Stimulated activated CD4-positive, alpha-beta T cell treated with anti-CD3 and anti-CD28 coated beads, Interleukin-2, amount 100 ng/mL, for 4 hours (primary cell): ENCODE results near the gene ABTB1.
"Not testable (repeated sequence)": the region's sequence is repeated elsewhere in the genome, so short reads cannot be mapped to it uniquely, and the experiment has no call there.

Source experiments
- DNase-seq: peaks from one replicate; pipeline ENCODE4 v3.0.0-alpha.2; 2020; ENCODE audit warnings: low read depth

Gene ABTB1

DNA sequence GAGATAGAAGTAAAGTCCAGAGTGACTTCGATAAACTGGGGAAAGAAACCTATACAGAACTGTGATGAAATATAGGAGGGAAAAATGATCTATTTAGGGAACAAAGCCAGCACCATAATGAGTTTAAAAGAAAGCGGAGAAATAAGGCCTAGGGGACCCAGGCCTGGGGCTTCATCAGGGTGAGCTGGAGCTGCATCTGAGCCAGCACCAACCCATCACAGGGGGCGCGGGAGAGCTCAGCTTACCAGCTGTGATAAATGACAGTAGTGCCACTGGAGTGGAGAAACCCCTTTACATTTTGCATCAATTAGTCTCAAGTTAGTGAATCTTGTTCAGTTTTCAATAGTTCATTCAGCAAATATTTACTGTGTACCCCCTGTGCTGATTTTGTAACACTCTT lies 22.5 kb upstream of the ABTB1 start:
- DNase-seq, result no peak

DNA sequence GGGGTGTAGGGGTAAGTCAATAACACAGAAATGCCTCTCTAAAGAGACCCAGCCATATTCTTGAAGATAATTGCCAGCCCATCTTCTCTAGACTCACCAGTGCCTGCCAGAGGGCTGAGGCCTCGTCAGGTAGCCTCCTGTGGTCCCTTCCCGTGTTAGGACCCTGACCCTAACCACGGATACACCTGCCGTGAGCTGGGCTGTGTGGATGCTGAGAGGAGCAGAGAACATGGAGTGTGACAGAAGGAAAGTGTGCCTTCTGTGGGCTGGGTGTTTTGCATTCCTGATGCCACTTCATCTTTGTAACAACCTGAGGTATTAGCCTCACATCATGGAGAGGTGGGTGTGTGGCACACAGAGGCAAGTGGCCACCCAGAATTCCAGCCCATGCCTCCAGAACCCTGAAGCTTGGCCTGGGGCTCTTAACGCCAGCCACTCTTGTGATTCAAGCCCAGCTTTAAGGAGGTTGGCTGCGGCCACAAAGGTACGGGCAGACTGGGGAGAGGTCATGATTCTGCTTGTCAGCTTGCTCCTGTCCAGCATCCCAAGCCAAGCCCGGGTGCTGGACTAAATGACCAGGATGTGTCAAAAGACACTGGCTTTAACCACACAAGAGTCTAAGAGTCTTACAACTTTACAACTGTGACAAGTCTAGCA lies 21.1 kb upstream of the ABTB1 start:
- no peak for DNase-seq

DNA sequence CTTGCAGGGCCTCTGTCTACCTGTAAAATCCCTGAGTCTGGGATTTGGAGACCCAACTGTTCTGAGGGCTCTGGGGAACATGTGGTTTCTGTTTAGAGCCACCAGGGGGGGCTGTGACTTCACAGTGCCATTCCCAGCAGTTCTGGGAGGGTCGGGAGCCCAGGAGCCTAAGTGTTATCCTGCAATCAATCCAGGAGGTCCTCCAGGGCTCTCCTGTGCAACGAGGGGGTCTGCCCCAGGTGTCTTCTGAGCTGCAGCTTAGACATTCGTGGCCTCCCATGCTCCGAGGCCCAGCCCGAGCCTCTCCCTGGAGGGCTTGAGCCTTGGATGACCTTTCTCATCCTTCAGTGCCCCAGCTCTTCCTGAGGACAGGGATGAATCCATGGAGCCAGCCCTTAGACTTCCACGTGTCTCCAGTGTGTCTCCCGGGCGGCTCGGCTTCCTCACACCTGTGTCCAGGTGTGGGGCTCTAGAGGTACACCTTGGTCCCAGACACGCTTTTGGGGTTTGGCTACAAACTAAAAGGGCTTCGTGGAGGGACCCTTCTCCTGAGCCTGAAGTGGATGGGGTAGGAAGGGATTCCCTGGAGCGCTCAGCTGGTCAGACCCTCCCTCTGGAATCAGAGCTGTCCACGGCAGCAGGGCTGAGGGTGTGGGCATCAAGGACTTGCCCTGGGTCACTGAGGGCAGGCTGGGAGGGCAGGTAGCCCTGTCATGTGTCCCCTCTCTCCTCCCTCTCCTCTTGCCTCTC lies 20.3 kb upstream of the ABTB1 start:
- DNase-seq, result peak; percentile 12

DNA sequence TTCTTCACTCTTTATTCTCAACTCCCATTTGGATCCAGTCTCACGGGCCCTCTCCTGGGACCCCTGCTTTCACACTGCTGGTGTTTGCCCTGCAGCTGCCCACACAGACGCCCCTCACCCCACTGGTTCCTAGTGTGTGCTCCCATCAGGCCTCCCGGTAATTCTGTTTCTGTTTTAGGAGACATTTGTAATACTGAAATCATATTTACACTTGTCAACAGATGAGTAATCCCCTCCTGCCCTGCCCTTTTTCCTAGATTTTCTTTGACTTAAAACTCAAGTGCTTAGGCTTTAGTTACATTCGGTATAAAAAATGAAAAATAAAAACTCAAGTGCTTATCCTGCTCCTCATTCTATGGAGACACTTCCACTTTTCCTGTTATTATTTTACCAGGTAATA lies 18.4 kb upstream of the ABTB1 start:
- DNase-seq, result no peak

DNA sequence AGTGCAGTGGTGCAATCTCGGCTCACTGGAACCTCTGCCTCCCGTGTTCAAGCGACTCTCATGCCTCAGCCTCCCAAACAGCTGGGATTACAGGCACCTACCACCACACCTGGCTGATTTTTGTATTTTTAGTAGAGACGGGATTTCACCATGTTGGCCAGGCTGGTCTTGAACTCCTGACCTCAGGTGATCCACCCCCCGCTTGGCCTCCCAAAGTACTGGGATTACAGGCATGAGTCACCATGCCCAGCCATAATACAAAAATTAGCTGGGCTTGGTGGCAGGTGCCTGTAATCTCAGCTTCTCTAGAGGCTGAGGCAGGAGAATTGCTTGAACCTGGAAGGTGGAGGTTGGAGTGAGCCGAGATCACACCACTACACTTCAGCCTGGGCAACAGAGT lies 17.8 kb upstream of the ABTB1 start:
- not testable (repeated sequence) for DNase-seq

DNA sequence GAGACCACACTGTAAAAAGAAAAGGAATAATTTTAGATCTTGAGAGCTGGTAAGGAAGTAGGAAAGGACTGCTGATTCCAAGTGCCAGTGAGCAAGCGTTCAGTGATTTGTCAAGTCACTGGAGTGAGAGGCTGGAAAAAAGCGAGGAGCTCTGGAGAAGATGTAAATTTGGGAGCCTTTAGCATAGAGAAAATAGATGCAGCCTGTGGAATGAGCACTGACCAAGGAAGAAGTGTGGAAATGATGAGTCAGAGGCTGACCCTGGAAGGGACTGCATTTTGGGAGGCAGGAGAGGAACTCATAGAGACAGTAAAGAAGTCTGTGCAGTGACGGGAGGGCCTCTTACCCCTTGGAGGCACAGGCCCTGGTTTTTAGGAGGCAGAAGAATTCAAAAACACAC lies 17.1 kb upstream of the ABTB1 start:
- no peak for DNase-seq

DNA sequence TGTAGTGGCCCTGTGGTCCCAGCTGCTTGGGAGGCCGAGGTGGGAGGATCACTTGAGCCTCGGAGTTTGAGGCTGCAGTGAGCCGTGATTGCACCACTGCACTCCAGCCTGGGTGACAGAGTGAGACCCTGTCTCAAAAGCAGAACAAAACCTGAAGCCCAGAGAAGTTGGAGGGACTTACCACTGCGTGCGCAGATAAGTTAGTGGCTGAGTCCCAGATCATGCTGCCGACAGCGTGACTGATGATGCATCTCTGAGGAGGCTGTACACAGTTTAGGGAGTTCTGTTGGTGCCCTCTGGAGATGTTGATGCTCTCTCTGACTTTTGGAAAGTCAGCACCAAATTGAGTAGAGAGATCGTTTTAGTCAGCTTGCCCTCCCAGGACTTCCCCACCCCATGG lies 15.8 kb upstream of the ABTB1 start:
- no peak for DNase-seq

DNA sequence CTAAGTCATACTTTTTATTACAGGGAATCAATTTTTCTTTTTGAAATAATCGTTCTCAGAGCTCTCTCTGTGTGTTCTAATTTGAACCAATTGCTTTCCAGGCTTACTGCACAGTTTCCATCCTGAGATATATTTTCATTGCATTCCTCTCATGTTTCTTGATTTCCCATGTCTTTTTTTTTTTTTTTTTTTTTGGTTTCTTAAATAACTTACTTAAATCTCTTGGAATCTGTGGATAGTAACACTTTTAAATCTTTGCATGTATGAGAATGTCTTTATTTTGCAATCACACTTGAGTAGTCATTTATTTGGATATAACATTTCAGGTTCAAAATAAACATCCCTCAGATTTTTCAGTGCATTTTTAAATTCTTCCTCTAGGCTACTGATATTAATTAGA lies 14.5 kb upstream of the ABTB1 start:
- no peak for DNase-seq

DNA sequence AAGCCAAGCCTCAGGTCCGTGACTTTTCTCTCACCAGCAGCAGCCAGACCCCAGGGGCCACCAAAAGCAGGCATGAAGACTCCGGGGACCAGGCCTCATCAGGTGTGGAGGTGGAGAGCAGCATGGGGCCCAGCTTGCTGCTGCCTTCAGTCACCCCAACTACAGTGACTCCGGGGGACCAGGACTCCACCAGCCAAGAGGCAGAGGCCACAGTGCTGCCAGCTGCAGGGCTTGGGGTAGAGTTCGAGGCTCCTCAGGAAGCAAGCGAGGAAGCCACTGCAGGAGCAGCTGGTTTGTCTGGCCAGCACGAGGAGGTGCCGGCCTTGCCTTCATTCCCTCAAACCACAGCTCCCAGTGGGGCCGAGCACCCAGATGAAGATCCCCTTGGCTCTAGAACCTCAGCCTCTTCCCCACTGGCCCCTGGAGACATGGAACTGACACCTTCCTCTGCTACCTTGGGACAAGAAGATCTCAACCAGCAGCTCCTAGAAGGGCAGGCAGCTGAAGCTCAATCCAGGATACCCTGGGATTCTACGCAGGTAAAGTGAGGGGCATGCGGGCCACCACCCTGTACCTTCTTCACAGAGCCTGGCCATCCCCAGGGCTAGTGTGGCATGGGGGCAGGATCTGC lies 12.0 kb upstream of the ABTB1 start:
- no peak for DNase-seq

DNA sequence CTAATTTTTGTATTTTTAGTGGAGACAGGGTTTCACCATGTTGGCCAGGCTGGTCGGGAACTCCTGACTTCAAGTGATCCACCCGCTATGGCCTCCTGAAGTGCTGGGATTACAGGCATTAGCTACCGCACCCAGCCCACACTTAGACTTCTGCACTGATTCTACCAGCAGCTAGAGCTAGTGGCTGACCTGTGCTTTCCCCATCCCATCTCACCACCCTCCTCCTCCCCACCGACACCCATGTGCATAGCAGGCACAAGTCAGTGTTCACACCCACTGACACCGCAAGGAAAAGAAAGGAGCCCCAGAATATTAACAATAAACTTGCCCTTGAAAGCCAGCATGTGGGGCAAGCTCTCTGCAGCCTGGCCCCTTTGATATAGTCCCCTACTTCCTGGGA lies 11.2 kb upstream of the ABTB1 start:
- no peak for DNase-seq

DNA sequence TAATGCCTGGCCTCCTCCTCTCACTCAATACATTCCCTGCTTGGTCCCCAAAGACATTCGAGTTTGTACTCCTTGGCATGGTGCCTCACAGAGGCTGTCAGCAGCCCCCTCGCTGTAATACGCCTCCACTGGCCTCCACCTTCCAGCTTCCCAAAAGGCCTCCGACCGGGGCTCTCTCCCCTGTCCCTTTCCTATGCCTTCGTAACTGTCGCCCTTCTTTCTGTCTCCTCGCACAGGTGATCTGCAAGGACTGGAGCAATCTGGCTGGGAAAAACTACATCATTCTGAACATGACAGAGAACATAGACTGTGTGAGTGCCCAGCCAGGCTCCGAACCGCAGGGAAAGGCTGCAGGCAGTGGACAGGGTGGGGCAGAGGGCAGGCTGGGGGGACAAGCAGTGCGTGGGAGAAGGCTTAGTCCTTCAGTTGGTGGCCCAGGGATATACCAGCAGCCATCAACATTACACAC lies 10.7 kb upstream of the ABTB1 start:
- no peak for DNase-seq

DNA sequence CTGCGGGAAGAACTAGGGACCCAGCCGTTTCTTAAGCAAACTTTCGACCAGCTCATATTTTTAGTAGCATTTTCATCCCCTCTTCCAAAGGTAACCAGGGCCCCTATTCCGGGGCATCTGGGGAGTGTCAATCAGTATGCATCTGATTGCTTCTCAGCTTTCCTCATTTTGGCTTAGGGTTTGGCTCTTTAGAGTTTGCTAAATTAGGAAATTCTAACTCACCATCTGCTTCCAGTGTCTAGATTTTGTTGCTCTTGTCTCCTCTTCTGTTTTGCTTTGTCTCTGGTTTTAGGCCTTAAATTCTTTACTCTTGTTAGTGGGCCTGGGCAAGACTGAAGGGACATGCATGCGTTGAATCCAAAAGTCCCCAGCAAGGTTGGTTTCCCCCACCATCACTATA lies 9.6 kb upstream of the ABTB1 start:
- DNase-seq, result no peak

DNA sequence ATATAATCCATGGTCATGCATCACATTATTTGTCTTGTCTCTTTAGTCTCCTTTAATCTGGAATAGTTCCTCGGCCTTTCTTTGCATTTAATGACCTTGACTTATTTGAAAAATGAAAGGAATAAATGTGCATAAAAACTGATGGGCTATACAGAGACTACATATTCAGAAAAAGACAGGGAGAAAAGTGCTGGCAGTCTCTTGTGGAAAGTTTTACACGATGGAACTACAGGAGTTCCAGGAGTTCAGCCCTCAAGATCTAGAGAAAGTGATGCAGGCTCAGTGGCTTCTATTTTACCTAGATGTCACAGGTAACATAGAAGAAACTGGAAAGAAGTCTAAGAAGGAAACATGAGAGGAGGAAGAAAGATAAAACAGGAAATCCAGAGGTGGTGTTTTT lies 7.6 kb upstream of the ABTB1 start:
- no peak for DNase-seq

DNA sequence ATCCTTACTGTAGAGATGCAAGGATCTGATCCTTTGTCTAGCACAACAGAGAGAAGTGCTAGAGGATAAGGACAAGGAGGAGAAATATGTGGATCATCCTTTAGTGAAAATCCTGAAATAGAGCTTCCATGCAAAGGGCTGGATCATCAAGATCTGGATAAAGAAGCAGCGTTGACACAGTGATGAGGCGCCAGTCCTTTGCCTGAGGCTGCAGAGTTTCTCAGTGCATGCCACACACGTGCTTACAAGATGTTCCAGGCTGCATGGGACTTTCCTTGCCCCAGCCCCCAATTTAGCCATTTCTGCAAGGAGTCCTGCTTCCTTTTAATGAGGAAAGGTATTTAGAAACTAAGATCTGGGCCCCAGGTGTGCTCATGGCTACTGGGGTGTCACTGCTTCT lies 7.2 kb upstream of the ABTB1 start:
- DNase-seq, result no peak

DNA sequence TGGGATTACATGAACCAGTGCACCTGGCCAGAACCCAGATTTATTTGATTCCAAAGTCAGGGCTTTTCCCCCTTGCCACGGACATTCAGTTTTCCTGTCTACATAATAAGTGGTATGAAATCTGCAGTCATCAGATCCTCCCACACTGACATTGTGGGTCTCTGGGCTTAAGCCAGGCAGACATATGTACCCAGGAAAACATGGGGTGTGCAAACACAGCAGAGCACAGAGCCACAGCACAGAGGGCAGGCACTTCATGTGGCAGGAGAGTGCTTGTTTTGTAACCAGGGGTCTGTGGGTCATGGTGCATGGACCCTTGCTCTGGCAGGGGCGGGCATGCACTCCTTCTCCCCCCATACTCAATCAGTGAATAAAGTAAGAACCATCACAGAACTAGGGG lies 6.1 kb upstream of the ABTB1 start:
- no peak for DNase-seq

DNA sequence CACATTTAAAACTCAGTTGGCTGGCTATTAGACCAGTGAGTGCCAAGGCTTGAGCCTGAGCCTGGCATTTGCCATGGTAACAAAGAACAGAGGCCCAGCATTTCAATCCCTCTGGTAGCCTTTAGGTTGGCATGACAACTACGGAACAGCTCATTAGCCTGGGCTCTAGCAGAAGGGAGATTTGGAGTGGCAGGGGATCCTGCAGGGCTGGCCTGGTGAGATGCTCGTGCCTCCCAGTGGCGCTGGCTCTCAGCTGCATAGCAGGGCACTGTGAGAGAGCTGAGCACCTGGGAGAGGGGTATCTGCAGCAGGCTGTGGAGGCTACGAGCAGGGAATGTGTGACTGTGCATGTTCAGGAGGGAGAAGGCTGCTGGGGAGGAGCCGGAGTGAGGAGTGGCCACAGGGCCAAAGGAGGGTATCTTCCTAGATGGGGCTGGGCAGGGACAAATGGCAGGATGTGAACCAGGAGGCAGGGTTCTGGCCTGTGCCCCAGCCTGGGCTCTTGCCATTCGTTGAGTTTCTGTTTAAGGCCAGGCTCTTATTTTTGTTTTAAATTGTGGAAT lies 5.6 kb upstream of the ABTB1 start:
- no peak for DNase-seq

DNA sequence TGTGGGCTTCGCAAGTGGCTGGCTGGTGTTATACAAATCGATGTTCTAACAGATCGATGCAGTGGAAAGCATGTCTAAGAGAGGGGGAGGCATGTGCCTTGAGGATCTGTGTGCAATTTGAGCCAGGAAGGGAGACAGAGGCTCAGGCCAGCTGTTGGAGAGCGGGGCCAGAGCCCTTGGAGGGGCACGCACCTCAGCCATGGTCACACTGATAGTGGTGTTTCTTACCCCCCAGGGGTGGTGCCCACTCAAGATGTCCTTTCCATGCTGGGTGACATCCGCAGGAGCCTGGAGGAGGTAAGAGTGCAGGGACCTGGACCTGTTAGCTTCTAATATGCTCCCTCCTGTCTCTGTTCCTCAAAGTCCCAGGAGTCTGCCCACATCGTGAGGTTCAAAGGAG lies 3.8 kb upstream of the ABTB1 start:
- no peak for DNase-seq

DNA sequence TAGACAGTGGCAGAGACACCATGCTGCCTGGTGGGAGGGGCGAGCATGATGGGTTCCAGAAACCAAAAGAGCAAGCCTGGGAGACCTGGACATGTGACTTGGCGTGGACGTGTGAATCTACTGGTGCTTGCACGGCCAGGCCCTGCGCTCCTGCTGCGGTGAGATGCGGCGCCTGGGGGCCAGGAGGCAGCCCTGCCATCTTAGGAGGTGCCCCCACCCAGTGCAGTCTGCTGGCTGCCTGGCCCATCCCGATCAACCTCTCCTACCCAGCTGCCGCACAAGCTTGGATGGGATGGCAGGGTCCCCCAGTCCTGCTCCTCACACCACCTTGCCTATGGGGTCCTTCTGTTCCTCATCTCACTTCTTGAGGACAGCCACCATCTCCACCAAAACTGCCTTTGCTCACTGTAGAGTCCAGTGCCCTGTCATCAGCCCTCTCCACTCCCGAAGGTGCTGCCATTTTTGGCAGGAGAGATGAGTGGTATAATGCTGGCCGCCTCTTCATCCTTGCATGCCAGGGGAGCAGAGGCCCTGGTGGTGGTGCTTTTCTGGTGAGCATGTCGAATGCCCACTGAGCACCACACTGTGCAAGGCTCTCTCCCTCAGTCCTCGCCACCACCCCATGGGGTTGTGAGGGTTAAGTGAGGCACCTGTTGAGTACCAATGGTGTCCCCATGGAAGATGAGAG lies 3.1 kb upstream of the ABTB1 start:
- DNase-seq, result no peak

DNA sequence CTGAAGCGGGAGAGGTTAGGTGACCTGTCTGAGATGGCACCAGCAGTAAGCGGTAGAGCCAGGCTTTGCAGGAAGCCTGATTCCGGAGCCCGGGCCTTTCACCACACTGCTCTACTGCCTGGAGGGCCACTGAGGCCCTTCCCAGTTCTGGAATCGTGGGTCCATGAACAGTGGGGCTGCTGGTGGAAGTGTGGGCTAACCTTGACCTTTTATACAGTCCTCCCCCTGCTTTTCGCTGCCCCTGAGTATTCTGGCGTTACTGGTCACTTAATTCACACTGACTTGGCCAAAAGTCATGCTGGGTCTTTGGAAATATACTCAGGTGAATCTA lies 2.6 kb upstream of the ABTB1 start:
- DNase-seq, result no peak

DNA sequence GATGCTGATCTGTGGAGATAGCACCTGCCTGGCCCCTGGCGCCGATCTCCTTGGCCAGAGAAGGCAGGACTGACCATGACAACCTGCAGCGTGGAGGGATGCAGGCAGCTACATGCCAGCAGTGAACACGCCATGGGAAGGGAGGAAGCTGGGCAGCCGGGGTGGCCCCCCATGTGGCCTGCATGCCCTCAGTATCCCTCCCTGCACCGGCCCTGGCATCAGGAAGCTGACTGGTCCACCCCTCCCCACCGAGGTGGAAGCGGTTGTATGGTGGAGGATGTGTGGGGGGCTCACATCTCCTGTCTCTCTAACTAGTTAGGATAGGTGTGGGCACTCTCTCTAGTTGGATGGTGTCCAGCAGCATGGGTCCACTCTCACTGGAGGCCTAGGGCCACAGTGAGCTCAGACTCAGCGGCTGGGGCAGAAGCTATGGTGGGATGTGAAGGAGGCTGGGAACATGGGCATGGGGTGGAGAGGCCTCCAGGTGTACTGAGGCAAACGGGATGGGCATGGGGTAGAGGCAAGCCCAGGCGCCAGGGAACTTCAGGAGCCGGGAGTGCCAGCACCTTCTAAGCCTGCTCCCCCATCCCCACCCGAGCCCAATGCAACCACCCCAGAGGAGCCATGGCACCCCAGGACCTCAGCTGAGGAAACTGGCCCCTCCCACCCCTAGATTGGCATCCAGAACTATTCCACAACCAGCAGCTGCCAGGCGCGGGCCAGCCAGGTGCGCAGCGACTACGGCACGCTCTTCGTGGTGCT lies 1.8 kb upstream of the ABTB1 start:
- no peak for DNase-seq

DNA sequence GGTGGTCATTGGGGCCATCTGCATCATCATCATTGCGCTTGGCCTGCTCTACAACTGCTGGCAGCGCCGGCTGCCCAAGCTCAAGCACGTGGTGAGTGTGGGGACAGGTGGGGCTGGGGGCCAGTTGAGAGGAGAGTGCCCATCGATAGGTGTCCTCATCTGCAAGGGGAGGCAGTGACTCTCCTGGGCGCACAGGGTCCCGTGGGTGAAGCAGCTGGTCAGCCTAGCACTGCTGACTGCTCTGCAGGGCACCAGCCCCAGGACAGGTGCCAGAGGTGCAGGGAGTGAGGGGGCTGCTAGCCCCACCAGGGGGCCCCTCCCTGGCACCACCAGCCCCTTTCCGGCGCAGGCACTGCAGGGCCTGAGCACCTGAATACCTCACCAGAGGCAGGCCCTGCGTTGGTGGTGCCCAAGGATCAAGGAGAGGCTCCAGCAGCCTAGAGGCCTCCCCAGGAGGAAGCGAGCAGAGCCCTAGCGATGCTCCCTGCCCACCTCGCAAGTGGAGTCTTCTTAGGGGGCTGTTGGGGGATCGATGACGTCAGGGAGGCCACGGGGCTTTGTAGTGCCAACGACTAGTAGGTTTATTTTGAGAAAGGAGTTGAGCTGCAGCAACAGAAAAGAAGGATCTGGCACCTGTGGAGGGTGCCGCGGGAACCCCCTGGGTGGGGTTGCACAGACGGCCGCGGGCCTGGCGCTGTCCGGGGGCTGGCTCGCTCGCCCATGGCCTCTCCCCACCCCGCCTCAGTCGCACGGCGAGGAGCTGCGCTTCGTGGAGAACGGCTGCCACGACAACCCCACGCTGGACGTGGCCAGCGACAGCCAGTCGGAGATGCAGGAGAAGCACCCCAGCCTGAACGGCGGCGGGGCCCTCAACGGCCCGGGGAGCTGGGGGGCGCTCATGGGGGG lies 976 bp upstream of the ABTB1 start:
- DNase-seq, result peak; percentile 8
